GM19438 (cell line): ENCODE data around the gene AK2.
"Not testable (repeated sequence)": the region's sequence is repeated elsewhere in the genome, so short reads cannot be mapped to it uniquely, and the experiment has no call there.

ENCODE experiments used
- ATAC-seq: cut with Tn5 transposase; IDR thresholded peaks from one replicate; pipeline ENCODE4 v1.9.1; 2021; ENCODE audit warnings: low read depth; ENCODE audit not compliant: unreplicated experiment

The AK2 gene

DNA sequence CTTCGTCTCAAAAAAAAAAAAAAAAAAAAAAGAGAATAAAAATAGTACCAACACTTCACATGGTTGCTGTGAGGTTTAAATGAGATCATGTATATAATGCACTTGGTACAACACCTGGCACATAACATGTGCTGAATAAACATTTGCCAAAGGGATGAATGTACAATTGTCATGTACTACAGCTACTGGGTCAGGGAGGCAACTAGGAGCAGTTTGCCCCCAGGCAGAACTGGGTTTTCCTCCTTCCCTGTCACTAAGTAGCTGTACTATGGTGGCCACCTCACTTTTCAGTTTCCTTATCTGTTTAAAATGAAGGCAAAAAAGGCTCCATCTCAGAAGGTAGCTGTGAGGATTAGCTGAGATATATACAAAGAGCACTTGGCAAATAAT is 11.5 kb downstream of the AK2 start:
- no peak for ATAC-seq

DNA sequence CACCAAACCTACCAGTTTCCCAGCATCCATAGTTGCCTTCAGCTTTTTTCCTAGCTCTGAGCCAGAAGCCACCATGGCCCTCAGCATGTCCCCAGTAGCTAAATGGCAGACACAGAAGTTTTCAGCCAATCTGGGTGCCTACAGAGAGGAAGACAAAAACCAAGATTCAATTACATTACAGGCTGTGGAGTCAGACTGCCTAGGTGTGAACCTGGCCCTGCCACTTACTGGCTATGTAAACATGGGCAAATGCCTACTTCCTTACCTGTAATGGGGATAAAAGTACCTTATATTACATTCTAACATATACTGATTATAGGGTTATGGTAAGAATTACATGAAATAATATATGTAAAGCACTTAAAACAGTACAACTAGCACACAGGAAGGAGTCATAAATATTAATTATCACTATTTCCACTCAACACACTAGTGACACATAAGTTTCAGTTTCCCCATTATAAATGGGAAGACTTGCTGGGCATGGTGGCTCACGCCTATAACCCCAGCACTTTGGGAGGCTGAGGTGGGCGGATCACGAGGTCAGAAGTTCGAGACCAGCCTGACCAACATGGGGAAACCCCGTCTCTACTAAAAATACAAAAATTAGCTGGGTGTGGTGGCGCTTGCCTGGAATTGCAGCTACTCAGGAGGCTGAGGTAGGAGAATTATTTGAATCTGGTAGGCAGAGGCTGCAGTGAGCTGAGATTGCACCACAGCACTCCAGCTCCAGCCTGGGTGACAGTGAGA is 12.1 kb downstream of the AK2 start:
- ATAC-seq, result not testable (repeated sequence)

DNA sequence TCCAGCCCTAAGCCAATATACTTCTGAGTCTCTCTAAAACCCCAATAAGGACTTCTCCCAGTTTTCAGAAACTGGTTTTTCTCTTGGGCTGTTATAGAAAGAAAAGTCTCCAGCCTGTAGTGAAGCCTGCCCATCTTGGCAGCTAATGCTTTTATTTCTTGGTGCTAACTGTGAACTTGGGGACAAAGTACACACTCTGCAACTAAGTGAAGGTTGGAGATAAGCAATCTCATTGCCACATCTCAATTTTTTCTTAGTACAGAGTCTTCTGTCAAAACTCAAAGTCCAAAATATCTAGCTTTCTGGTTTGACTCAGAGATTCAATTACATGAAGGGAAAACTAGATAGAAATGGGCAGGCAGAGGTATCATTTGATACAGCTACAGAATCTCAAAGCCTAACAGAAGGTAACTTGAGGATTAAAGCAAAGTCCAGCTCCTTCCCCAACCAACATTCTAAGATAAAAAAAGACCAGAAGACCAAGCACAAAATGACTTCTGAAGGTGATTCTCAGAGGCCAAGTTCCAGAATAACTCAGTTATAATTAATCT is 14.0 kb downstream of the AK2 start:
- ATAC-seq, result no peak

DNA sequence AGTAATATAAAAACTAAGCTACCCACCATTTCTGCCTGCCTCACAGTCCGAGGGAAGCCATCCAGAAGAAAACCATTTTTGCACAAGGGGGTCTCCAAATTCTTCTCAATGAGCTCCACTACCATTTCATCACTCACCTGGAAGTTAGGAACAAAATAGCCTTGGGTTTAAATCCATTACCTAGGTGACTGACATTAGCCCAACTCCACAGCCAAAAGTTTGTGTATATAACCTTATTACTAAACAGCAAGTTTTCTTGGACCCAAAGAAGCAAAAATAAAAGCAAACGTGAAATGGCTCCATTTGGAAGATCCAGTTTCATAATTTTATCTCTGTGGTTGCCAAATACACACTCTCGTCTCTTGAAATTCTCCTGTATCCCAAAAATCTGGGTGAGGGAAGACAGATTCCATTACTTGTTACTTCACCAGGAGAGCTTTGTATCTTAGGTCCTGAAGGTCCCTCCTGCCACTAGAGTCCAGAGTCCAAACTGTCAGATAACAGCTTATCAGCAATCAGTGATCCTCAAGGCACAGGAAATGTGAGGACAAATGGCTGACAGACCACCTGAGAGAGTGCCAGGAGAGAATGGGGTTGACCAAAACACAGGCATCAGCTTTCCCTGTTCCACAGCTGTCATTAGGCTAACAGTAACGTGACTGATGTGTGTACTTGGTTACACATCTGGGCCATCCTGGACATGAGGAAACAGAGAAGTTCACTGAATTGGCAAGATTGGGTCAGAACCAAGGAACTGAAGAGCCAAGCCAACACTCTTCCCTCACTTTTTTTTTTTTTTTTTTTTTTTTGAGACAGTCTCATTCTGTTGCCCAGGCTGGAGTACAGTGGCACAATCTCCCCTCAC is 14.9 kb downstream of the AK2 start:
- ATAC-seq, result no peak

DNA sequence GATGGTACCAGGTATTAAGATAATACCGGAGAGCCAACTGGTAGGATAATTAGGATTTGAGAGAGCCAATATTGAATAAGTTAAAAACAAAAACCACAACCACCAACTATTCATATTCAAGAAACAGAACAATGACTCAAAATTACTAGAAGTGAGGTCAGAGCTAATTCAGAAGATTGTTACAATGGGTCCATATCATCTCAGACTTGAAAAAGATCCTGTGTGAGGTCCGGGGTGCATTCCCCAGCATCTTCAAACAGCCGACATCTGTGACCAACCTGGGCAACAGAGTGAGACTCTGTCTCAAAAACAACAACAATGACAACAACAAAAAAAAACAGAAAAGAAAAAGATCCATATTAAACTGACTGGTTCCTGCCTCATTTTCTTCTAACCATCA is 18.6 kb downstream of the AK2 start:
- ATAC-seq, result no peak

DNA sequence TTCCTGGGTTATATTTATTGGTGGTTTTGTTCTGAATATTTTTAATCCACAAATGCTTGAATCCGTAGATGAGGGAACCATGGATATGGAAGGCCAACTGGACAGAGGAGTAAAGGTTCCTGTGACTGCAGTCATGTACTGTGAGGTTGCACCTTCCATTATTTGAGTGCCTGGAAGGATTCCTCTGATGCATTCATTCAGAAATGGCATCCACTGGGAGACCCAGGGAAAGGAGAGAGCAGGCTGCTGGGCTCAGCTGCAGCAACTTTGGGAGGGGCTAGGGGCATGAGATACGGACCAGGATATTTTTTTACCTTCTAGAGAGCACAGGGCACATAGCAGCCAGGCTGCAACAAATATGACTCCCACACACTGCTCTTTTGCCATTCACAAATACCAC is 19.5 kb downstream of the AK2 start:
- no peak for ATAC-seq

DNA sequence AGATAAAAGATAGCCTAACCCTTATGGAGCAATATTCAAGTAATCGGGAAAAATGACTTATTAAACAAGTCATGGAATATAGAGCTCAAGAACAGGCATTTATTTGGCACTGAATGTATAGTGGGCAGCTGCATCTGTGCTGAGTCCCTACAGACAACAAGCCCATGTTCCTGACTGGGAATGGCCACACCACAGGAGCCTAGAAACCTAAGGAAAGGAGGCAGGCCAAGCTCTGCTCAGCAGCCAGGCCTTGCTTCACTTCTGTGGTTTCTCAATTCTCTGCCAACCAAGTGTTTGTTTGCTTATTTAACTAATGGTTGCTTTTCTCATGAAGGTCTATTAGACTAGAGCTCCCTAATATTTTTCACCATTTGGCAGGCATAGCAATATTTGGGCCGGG is 21.5 kb downstream of the AK2 start:
- no peak for ATAC-seq

DNA sequence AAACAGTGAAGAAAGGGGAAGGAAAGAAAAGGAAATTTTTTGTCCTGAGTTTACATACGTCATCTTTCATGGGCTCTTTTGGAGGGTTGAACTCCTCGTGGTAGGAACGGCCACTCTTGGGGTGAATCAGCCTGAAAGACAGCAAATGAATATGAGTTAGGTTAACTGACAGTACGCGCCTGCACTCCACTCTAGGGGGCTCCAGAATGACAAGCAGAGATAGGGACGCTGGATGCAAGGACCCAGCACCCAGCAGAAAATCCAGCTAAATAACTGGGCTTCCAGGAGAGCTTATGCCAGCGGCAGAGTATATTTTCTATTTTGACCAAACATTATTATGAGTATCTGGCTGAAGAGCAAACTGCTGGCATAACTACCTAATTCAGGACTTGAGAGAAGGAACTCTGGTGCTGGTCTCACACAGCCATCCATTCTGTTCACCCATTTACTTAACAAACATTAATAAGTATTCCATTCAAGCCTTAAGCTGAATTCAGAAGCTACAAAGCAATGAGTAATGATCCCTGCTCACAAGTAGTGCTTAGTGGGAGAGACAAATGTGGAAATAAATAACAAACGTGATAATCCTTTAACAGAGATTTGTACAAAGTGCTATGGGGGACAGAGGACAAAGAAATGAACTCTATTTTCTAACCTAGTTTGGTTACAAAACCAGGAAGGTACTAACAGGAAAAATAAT is 22.1 kb downstream of the AK2 start:
- ATAC-seq, result no peak

DNA sequence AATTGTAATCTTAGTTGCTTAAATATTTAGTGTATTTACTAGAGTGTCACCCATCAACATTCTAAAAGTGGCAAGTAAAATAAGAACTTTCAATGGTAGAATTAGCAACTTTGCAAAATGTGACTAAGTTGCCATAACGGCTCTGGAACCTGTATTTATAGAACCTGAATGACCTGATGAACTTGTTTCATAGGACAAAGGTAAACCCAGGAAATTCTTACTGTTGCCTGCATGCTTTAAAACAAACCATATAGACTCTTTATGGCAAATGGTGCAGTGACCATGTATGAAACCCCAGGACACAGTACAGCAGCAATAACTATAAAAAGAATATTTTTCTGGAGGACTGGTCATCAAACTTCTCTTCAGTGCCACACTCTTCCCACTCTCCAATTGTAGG is 22.9 kb downstream of the AK2 start:
- ATAC-seq, result no peak

DNA sequence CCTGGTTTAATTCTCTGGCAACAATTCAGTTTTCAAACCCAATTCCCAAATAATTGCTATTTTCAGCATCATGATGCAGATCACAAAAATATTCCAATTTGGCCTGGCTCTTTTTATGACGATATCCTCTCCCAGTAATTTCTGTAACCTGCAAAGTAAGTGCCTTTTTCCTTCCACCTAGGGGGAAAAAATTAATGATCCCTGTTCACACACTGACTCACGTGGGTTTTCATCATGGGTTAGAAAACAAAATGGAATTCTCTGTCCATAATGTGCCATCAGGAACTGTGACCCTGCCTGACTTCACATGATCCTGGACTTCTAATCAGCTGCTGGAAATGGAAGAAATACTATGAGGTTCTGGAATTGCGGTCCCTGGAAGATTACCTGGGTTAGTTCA is 24.5 kb downstream of the AK2 start:
- no peak for ATAC-seq

DNA sequence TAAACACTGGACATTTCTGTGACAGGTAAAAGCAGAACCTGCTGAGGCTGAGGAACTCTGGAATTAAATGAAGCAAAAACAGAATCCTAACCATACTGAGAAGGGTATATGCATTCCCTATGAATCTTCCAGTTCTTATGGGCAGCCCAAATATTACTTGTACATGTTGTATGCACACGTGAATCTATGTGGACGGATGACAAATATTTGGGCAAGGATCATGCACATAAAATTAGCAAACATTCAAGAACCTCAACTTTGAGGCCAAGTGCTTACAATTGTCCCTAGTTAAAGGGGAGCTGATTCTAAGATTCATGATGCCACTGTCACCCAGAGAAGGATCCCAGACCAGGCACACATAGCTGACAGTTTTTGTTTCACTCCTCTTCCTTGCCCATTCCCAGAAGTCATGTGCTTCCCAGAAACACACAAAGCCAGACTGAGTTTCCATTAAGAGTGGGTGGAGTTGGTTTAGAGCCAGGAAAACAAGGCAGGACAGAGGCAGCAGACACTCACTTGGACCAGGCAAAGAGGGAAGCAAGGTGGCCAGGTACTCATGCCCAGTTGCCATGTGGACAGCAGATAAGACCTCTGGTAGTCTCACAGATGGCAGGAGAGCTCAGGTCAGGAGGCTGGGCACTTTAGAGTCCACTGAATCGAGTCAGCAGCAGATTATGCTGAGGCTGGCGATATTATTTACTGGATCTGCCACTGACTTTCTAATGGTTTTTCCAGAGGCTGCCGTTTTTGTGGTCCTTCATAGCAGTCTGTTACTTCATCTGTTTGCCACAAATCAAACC is 25.6 kb downstream of the AK2 start:
- ATAC-seq, result no peak

DNA sequence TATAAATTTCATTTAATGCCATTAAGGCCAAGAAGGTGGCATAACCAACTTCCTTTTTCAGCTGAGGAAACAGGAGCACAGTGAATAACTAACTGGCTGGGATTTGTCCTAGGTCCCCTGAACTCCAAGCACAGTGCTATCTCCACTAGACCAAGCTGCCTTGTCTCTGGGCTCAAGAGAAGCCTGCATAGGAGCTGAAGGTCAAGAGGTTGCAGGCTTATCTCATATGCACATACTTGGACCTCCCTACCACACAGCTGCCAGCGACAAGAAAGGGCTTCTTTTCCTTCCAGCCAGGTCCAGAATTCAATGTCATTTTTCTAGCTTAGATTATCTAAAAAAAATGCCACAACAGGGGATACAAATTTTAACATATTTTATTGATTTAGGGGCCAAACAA is 27.1 kb downstream of the AK2 start:
- ATAC-seq, result no peak

DNA sequence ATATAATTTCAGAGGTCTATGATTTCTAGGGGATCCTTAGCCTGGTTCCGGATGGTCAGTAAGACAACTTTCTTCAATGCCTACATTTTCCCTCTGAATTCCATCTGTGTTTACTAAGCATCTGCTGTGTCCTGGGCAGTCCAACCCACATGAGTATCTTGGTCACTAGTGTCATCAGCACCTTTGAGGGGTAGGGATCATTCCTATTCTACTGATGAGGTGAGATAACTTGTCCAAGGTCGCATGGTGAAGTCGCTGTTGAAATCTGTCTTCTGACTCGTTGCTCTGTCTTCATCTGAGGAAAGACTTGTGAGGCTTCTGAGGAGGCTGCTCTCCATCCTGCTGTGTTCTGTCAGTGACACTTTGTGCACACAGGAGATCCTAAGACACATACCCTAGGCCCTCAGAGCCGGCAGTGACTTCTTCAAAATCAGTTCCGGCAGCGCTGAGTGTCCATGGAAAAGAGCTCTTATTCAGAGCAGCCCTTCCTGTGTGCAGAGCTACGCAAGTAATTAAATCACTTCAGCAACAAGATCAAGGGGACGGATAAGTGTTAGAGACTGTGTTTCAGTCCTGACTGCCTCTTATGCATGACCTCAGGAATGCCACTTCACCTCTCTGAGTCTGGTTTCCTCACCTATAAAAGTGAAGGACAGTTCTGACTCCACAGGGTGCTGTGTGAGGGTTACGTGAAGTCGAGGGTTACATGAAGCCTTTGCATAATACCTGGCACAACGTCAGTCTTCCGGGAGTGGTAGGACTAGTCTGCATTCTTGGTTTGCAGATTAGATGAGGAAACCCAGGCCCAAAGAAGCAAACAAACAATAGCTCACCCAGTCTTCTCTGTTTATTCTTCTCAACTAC is 28.4 kb downstream of the AK2 start:
- no peak for ATAC-seq

DNA sequence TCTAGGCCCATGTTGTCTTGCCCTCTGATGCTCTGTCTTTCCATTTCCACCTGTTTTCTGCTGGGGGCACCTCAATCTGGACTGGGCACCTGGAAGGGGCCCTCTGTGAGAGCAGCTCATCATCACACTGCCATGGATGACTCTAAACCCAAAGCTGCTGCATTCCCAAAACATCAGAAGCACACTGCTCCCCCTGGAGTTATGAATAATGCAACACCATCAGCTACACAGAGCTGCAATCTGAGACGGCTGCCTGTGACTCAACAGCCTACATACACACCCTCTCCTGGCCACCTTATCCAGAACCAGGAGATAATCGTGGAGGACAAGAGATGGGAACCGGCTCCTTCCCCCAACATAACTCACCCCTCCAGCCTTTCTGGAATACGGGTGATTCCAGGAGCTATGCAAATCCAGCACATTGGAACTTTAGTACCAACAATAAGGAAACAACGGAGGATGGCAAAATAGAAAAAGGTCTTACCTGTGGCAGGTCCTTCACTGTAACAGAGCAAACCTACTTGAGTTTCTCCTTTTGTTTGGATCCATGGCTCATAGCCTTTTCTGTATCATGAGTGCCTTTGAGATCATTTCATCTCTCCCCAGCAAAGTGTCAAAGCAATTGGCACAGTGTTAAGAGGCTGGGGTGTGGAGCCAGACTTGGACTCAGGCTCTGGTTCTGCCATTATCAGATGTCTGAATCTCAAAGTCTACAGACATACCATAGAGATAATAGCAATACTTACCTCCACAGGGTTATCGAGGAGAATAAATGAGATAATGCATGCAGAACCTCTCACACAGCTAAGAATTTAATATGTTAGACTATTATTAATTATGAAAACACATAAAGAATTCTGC is 29.3 kb downstream of the AK2 start:
- no peak for ATAC-seq

DNA sequence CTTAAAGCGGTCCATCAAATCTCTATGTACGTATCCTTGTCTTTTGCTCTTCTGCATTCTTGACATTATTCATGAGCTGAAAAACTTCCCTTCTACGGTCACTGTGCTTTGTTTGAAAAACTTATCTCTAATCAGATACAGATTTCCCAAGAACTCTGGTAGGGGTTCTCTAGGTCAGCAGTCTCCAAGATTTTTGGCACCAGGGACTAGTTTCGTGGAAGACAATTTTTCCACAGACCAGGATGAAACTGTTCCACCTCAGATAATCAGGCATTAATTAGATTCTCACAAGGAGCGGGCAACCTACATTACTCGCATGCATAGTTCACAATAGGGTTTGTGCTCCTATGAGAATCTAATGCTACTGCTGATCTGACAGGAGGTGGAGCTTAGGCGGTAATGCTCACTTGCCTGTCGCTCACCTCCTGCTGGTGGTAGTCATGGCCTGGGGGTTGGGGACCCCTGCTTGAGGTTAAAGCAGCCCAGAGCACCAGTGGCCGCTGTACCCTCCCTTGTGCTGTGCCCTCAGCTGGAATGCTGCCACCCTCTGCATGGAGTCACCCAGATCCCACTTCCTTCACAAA is 30.8 kb downstream of the AK2 start:
- ATAC-seq, result no peak

DNA sequence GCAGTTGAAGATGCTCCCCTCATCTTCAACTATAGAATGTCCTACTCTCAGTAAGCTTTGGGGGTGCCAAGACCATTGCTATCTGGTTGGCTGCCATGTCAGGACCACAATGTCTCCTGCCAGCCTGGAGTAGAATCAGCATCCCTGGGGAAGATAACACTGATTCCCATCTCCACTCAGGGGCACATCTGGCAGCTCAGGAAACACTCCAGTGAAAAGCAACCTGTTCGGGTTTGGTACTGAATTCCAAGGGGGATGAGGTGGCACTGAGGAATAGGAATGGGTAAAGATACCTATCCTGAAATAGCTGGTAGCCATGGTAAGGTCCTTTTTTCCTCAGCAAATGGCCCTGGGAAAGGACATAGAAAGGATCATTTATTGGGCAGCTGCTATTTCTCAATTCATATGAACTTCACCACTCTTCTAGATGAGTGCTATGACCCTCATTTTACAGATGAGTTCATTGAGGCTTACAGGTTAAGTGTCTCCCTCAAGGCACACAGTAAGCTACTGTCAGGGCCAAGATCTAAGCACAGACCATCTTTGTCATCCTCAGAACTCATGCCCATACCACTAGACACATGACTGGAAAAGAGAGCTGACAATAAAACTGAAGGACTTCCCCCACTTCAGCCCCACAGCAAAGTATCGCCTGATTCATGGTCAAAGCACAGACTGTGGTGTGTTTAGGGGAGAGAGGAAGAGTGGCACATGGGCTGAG is 31.4 kb downstream of the AK2 start:
- no peak for ATAC-seq

DNA sequence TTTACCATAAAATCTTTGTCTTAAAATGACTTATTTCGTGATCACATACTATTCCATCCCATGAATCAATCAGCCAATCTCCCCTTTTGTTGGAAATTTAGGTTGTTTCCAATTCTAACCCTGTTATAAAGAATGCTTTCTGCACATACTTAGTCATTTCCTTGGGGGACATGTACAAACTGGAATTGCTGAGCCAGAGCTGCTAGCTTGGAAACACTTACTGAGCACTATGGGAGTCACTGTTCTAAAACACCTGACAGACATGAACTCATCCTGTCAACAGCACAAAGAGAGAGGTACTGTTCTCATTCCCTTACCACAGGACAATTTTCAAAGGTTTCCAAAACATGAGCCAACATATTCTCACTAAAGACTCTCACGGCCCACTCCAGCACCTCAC is 32.1 kb downstream of the AK2 start:
- ATAC-seq, result no peak

DNA sequence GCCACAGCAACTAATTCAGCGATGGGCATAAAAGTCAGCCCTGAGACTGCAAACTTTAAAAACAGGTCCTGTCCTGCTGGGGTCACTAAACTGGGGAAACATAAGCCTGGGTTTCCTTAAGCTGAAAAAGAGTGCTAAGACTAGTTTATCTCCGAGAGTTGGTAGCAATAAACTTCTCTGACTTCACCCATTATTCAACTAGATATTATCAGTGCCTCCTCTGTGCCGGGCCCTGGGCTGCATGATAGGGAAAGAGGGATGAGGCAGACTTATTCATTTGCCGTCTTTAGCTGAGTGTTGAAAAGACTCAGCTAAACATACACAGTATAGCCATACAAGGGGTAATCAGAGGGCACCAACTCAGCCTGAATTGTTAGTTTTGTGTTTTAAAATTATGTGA is 33.0 kb downstream of the AK2 start:
- ATAC-seq, result no peak
